H7 (cell line): ENCODE results near the gene NXPE1. TPM values are rescaled to one million over a fixed set of nuclear protein-coding genes. Genes with fewer than 3 reads are reported as not detected.
A peak's percentile ranks its signal among the peaks of the same experiment; 100 is the strongest.

ENCODE experiments used
- DNase-seq: peaks from one replicate; pipeline ENCODE4 v3.0.0; 2012
- H3K27me3 ChIP-seq: 2 replicates; pipeline ENCODE4 v1.6.0; 2011; ENCODE audit warnings: mild to moderate bottlenecking, low read length; ENCODE audit not compliant: control insufficient read depth, insufficient read depth
- H3K36me3 ChIP-seq: replicated peaks from 2 replicates; pipeline ENCODE4 v1.5.1; 2011; ENCODE audit warnings: low read length; ENCODE audit not compliant: control insufficient read depth, insufficient read depth
- H3K4me3 ChIP-seq: 2 replicates; pipeline ENCODE4 v1.5.1; 2011; ENCODE audit warnings: low read depth, mild to moderate bottlenecking, control low read depth, low read length, moderate library complexity; ENCODE audit not compliant: insufficient read depth
- total RNA-seq: library from RNA; depleted of rRNA; stranded (reverse); fragments of >200 nt; shearing (Covaris generic); gene quantifications from 2 replicates; pipeline ENCODE4 v1.2.3, GENCODE V29; 2014; rRNA removed

NXPE1 gene
- total RNA-seq, 1 experiment from 2014 or later: not detected

DNA sequence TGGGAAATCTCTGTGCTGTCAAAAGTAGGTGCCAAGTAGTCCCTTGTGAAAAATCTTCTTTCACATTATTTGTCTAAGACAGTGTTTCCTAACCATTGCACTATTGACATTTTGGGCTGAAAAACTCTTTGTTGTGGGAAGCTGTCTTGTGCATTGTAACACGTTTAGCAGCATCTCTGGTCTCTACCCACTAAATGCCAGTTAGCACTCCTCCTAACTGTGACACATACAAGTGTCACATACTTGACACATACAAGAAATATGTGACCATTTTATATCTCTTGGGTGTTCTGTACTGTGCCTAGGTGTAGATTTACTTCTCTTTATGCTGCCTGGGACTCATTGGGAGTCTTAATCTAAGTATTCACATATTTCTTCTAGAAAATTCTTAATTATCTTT, 57.8 kb downstream of the NXPE1 start:
- H3K36me3 ChIP-seq: no peaks in the 10 kb centered on the region
- DNase-seq: no peak
- H3K4me3 ChIP-seq: no peak overlapping the region
- no peaks in the 10 kb centered on the region for H3K27me3 ChIP-seq

GRCh38 chr11:114499756-114500155, 59.9 kb downstream of the NXPE1 start:
- H3K4me3 ChIP-seq: no peak overlapping the region
- no peaks in the 10 kb centered on the region for H3K27me3 ChIP-seq
- no peaks in the 10 kb centered on the region for H3K36me3 ChIP-seq
- DNase-seq: no peak

GRCh38 chr11:114496915-114497314, 62.8 kb downstream of the NXPE1 start:
- no peaks in the 10 kb centered on the region for H3K36me3 ChIP-seq
- no peak for DNase-seq
- no peaks in the 10 kb centered on the region for H3K27me3 ChIP-seq
- H3K4me3 ChIP-seq: no peak overlapping the region

- DNase-seq: no peak
Observed at GRCh38 chr11:114483929-114484328, 75.8 kb downstream of the NXPE1 start.

DNA sequence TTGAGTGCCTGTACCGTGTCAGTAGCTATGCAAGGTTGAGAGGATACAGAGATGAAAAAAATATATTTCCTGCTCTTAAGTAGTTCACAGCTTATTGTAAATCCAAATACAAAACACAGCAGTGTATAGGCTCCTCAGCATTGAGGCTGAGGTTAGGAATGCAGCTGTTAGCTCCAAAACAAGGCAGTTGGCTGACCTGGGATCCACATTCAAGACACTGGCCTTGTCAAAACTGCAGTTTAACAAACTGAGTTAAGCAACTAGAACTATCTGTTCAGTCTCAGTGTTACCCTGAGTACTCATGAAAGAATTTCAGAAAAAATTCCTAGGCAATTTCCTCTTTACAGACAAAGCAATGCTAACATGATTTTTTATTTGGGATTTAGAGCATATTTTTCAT, 77.6 kb downstream of the NXPE1 start:
- no peak overlapping the region for H3K4me3 ChIP-seq
- DNase-seq: peak; percentile 7
- H3K27me3 ChIP-seq: no peaks in the 10 kb centered on the region
- no peaks in the 10 kb centered on the region for H3K36me3 ChIP-seq

More at GRCh38 chr11:114483929-114484328, 75.8 kb downstream of the NXPE1 start:
- no peak overlapping the region for H3K4me3 ChIP-seq
- no peaks in the 10 kb centered on the region for H3K36me3 ChIP-seq
- no peaks in the 10 kb centered on the region for H3K27me3 ChIP-seq

DNA sequence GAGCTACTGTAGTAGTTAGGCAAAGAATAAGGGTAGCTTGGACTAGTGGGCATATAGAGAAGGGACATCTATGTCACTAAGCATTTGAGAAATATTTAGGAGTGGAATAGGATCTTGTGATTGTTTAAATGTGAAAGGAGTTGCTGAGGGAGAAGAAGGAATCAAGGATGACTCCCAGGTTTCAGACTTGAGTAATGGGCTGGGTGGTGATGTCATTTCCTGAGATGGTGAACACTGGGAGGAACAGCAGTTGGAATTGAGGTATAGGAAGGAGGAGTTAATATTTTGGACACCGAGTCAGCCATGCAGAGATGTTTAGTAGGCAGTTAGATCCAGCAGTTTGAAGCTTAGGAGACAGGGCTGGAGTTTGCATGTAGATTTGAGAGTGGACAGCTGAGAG, 80.3 kb downstream of the NXPE1 start:
- H3K4me3 ChIP-seq: no peak overlapping the region
- H3K36me3 ChIP-seq: no peaks in the 10 kb centered on the region
- no peak for DNase-seq

DNA sequence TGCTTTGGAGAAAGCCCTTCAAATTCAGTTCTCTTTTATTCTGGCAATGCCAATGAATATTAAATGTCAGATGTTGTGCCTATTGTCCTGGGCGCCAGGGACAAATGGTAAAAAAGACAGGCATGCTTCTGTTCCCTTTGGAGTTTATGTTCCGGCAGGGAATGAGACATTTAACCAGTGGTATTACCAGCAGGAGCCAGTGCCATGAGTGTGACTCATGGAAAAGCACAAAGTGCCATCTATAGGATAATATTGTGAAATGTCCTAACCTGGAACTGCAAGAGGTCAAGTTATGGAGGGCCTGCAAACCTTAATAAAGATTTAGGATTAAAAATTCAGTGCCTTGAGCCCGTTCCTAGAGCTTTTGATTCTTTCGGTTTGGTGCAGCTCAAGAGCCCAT, 80.9 kb downstream of the NXPE1 start:
- Histone ChIP-seq H3K4me3 (no peak overlapping the region), H3K36me3 (no peaks in the 10 kb centered on the region), H3K27me3 (no peaks in the 10 kb centered on the region)
- DNase-seq: no peak

More for the DNA sequence above, 80.3 kb downstream of the NXPE1 start:
- H3K27me3 ChIP-seq: no peaks in the 10 kb centered on the region

DNA sequence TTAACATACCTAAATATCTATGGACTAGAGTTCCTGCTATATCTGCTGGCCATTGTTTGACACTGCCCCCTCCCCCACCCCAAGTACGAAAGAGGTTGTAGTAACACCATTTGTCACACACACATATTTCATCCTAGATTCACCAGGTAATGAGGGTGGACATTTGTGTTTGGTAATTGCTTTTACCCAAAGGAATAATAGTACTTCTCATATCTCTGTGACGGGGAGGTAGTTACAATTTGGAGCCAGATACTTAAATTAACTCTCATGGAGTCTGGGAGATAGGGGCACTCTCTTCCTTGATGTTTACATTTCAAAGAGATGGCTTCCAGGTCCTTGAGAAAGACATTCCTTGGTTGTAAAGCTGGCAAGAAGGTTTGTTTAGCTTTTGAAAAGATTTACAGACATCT, 81.7 kb downstream of the NXPE1 start:
- peak; percentile 10 for DNase-seq
- Histone ChIP-seq H3K4me3 (no peak overlapping the region), H3K27me3 (no peaks in the 10 kb centered on the region), H3K36me3 (no peaks in the 10 kb centered on the region)

GRCh38 chr11:114472661-114473060, 87.0 kb downstream of the NXPE1 start:
- no peak for DNase-seq
- Histone ChIP-seq H3K27me3 (no peaks in the 10 kb centered on the region), H3K4me3 (no peak overlapping the region), H3K36me3 (no peaks in the 10 kb centered on the region)

Other genes starting within 250 kb of the NXPE1 start
- gene C11orf71, start 159.4 kb downstream of the NXPE1 start, total RNA-seq: 5.8 and 11.1 TPM in 2 replicates
- 30.0 and 43.3 TPM in 2 replicates for gene RBM7, start 159.2 kb downstream of the NXPE1 start, total RNA-seq
- 116 and 122 TPM in 2 replicates for gene REXO2, start 120.4 kb downstream of the NXPE1 start, total RNA-seq
- gene NXPE4, start 35.9 kb upstream of the NXPE1 start, total RNA-seq: not detected in 2 replicates
- gene NXPE2, start 118.6 kb upstream of the NXPE1 start, total RNA-seq: not detected in 2 replicates